GM21528 (cell line): ENCODE data around the gene FUT7.
"Not testable (repeated sequence)": the region's sequence is repeated elsewhere in the genome, so short reads cannot be mapped to it uniquely, and the experiment has no call there.

Source experiments
- ATAC-seq: cut with Tn5 transposase; IDR thresholded peaks from one replicate; pipeline ENCODE4 v1.9.1; 2021; ENCODE audit warnings: mild to moderate bottlenecking, moderate library complexity; ENCODE audit not compliant: unreplicated experiment, low FRiP score

The FUT7 gene

GRCh38 chr9:137067860-137068538, 36.1 kb upstream of the FUT7 start:
- peak; percentile 42 for ATAC-seq

GRCh38 chr9:137066096-137066861, 34.4 kb upstream of the FUT7 start:
- no peak for ATAC-seq

- no peak for ATAC-seq
Observed at GRCh38 chr9:137065336-137065967, 33.6 kb upstream of the FUT7 start.

DNA sequence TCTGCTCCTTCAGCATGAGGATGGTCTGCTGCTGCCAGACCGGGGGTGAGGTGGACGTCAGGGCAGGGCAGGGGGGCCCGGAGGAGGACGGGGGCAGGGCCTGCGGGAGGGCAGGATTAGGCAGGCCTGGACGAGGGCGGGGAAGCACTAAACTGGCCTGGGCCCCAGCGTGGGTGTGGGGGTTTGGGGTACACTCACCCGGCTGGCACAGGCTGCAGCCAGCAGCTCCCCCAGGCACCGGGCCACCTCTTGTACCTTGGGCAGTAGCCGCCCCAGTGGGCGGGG, 32.9 kb upstream of the FUT7 start:
- ATAC-seq = no peak

DNA sequence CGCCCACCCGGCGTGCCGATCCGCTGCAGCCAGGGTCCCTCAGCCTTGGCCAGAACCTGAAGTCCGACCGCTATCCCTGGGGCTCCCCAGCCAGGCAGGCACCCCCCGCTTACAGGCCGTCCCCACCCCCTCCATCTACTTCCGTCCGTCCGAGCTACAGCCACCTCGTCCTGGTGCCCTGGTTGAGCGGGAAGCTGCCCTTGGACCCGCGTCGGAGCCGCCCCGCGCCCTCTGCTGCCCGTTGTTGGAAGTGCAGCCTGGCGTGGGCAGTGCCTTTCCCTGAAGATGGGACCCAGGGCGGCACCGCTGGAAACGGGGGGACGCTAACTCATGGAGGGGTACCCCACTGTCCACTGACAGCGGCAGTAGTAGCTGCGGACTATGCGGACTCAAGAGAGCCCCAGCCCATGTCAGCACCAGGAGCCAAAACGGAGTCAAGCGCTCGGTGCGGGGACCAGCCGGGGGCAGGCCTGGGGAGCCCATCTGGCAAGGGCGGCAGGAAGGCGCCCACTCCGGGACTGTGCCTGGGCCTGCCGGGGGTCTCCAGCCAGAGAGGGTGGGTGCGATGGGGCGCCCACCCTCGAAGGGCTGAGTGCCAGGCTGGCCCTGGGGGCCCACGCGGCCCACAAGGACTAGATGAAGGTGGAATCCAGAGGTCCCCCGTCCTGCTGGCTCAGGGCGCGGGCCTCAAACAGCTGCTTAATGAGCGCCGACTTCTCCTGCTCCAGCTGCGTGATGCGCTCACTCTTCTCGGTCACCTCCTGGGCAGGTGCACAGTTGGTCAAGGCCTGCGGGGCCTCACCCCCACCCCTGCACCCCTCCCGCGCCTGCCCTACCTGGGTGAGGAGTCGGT, 32.4 kb upstream of the FUT7 start:
- no peak for ATAC-seq

- ATAC-seq = no peak
Observed at GRCh38 chr9:137063311-137064026, 31.6 kb upstream of the FUT7 start.

DNA sequence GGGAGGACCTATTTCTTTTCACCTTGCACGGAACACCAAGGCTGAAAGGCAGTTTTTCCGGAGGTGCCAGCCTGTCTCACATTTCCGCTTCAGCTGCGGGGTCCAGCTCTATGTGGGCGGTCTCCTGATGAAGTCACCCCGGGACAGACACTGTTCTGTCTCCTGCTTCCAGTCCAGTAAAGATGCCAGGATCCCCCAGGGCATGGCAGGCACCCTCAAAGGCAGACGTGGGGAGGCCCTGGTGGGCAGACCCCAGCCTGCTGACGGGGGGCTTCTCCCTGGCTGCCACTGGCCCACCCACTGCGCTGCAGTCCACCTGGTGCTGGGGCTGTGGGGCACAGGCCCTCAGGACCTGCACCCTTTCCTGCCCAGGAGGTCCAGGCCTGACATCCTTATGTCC, 30.9 kb upstream of the FUT7 start:
- ATAC-seq = not testable (repeated sequence)

- no peak for ATAC-seq
Observed at GRCh38 chr9:137062384-137062783, 30.5 kb upstream of the FUT7 start.

GRCh38 chr9:137058521-137059234, 26.8 kb upstream of the FUT7 start:
- ATAC-seq = no peak

GRCh38 chr9:137057545-137057944, 25.7 kb upstream of the FUT7 start:
- no peak for ATAC-seq

GRCh38 chr9:137056739-137057415, 25.0 kb upstream of the FUT7 start:
- no peak for ATAC-seq

GRCh38 chr9:137055385-137056364, 23.8 kb upstream of the FUT7 start:
- ATAC-seq = no peak

GRCh38 chr9:137054932-137055384, 23.1 kb upstream of the FUT7 start:
- ATAC-seq = no peak

DNA sequence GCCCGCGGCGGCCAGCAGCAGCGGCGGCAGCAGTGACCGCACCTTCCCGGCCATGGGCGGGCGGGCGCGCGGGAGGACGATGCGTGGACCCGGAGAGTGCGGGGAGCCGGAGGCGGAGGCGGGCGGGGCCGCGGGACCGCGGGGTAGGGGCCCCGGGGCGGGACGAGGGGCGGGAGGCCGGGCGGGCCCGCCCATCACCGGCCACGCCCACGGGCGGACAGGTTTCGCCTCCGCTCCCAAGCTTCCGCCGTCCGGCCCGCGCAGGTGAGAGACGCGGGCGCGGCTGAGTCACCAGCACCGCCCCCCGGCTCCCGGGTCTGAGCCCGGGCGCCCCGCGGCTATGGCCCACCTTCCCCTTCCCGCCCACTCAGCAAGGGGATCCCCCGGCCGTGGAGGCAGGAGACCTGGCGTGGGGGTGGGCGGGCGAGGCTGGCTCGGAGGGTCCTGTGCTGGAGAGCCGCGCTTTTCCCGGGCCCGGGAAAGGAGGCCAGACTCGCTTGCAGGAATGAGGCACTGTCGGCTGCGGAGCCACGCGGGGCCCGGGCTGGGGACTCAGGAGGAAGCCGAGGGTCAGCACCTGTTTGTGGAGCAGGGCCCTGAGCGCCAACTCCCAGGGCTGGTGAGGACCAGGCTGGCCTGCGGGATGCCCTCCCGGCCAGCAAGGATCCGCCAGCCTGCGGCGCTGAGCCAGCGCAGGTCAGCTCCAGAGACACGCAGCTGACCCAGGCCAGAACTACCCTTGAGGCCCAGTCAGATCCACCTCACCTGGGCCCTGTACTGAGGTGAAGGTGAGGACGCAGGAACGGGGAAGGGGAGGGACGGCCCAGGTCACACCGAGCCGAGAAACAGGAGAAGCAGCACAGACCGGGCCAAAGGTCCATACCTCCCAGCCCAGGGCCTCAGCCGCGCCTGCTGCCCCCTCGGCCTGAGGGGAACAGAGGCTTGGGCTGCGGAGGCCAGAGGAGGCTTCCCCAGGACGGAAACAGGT, 22.4 kb upstream of the FUT7 start, which contains the start of gene ENTPD2:
Gene ENTPD2 (minus strand): TSS at position 118 of the 988 bp plus-strand sequence. CDS start 64 bp downstream, at position 54.
- ATAC-seq = no peak

GRCh38 chr9:137052998-137053943, 21.4 kb upstream of the FUT7 start:
- ATAC-seq = no peak
